Stimulated activated CD4-positive, alpha-beta T cell treated with anti-CD3 and anti-CD28 coated beads, Interleukin-1b, Interleukin-23, amount 100 ng/mL, for 24 hours (primary cell): Measurements from ENCODE around the gene HNRNPA2B1.
"Not testable (repeated sequence)": the region's sequence is repeated elsewhere in the genome, so short reads cannot be mapped to it uniquely, and the experiment has no call there.

Experiments
- DNase-seq, 4 experiments: peaks; one replicate each; pipeline ENCODE4 v3.0.0-alpha.2; 2020; ENCODE audit warnings: low read depth in 4 of 4, low spot score in 1 of 4

Gene HNRNPA2B1

GRCh38 chr7:26147646-26148306 is 52.8 kb downstream of the HNRNPA2B1 start:
- DNase-seq: not testable (repeated sequence)

DNA sequence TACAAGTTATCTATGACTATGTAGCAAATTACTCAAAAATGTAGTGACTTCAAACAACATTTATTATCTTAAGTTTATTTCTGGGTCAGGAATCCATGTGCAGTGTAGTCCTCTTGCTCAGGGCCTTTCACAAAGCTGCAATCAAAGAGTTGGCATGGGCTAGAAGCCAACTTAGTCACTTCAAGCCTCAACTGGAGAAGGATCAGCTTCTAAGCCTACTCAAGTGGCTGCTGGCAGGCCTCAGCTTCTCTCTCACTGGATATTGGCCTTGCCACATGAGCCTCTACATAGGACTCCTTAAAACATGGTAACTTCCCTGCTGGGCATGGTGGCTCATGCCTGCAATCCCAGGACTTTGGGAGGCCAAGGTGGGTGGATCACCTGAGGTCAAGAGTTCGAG is 53.5 kb downstream of the HNRNPA2B1 start:
- DNase-seq: no peak

- DNase-seq: no peak
Observed at GRCh38 chr7:26145238-26145637, 55.3 kb downstream of the HNRNPA2B1 start.

GRCh38 chr7:26144184-26145080 is 56.1 kb downstream of the HNRNPA2B1 start:
- DNase-seq: no peak

- DNase-seq: no peak
Observed at GRCh38 chr7:26143298-26144048, 57.1 kb downstream of the HNRNPA2B1 start.

DNA sequence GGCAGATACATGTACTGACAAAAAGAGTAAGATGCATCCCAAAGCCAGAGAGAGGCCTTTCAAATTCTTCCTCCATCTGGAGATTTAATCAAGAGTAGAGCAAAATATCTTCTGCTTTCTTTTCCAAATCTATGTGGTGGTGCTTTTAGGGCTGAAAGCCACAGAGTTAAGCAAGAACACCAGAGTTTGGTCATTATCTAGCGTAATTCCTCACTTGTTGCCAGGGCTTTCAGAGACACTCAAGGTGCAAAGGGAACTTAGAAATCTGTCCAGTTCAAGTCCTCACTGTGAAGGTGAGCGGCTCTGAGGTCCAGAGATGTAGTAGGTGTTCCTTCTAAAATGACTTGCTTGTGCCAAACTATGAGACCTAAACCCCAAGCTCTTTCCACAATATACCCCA is 59.5 kb downstream of the HNRNPA2B1 start:
- no peak for DNase-seq

GRCh38 chr7:26140380-26140779 is 60.2 kb downstream of the HNRNPA2B1 start:
- no peak for DNase-seq
